Measurements from ENCODE around the gene PPFIA3.

The PPFIA3 gene

DNA sequence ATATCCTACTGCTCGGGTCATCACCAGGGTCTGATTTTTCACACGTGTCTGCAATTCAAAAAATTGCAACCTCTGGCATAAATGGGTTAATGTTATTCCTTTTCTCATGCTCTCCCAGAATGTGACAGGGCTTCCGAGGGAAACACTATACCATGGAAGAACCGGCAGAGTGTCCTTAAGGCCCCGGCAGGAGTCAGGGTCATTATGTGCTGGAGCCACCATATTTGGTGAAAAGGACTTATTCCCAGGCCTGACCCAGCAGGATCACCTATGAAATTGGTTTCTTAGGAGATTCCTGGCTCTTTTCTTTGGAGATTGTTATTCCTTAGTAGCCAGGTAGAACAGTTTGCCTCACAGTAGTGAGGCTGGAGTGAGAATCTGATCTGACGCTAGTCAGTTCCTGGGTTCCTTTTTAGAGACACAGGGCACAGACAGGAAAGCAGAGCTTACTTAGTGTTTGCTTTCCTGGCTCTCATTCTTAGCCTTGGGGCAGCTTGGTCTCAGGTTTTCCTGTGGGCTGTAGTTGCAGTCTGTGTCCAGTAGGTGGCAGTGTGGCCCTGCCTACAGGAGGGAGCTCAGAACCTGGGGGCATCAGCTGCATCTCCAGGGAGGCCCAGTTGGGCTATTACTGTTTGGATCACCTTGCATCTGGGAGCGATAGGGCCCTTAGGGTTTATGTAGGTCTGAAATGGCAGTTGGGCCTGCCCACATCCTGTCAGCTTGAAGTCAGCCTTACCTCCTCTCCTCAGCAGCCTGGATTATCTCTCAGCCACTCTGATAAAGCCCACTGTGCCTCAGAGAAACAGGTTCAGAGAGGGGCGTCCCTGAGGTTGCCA lies 21.7 kb upstream of the PPFIA3 start:
- 64% methylated on average over 8 of the region's 8 CpGs for WGBS
- H4K8ac ChIP-seq (ENCODE audit: low read length), result no peak overlapping the region
- H4K91ac ChIP-seq (ENCODE audit: low read length), result no peak overlapping the region
- H2AK5ac ChIP-seq (ENCODE audit: low read length, severe bottlenecking), result no peak overlapping the region
- no peak overlapping the region for H3K23ac ChIP-seq (ENCODE audit: low read length in 2 of 2)
- H3K27ac ChIP-seq (ENCODE audit: low read length, poor library complexity, severe bottlenecking), result peak overlapping the region; percentile 24
- H3K9me3 ChIP-seq (ENCODE audit: control insufficient read depth, low read length), result no peaks in the 10 kb centered on the region
- no peak overlapping the region for H3K4me2 ChIP-seq (ENCODE audit: low read length, poor library complexity, severe bottlenecking)
- H3K14ac ChIP-seq (ENCODE audit: low read length in 2 of 2), result no peak overlapping the region
- H2BK15ac ChIP-seq (ENCODE audit: low read depth, poor library complexity, severe bottlenecking), result no peak overlapping the region
- H2BK12ac ChIP-seq (ENCODE audit: low read length in 2 of 2), result no peak overlapping the region
- no peak overlapping the region for H3K4ac ChIP-seq (ENCODE audit: low read depth in 1 of 2, low read length in 2 of 2)
- peaks cover 40% of the 10 kb centered on the region for H3K79me1 ChIP-seq (replicated peaks; ENCODE audit: low read length, poor library complexity, severe bottlenecking)
- no peak overlapping the region for H3K4me3 ChIP-seq (ENCODE audit: insufficient read depth in 1 of 2, low read depth in 1 of 2, low read length in 2 of 2)
- no peak overlapping the region for H2BK120ac ChIP-seq (ENCODE audit: low read depth, low read length)
- peak; percentile 72 for DNase-seq
- no peaks in the 10 kb centered on the region for H3K4me1 ChIP-seq (ENCODE audit: control insufficient read depth, insufficient read depth, low read depth, low read length)
- H2AFZ ChIP-seq (ENCODE audit: low read depth, low read length), result no peak overlapping the region
- peaks cover 89 to 93% of the 10 kb centered on the region in 2 experiments for H3K36me3 ChIP-seq (ENCODE audit: control insufficient read depth in 1 of 2, insufficient read depth in 2 of 2, low read depth in 1 of 2, low read length in 2 of 2)
- no peak overlapping the region for H3K9ac ChIP-seq (ENCODE audit: low read length)
- H3K18ac ChIP-seq (ENCODE audit: low read depth in 1 of 2, low read length in 2 of 2), result no peak overlapping the region
- H3K27me3 ChIP-seq (ENCODE audit: control insufficient read depth in 1 of 2, insufficient read depth in 1 of 2, low read length in 2 of 2), result no peaks in the 10 kb centered on the region
- H2BK5ac ChIP-seq (ENCODE audit: low read depth, low read length, poor library complexity, severe bottlenecking), result no peak overlapping the region

DNA sequence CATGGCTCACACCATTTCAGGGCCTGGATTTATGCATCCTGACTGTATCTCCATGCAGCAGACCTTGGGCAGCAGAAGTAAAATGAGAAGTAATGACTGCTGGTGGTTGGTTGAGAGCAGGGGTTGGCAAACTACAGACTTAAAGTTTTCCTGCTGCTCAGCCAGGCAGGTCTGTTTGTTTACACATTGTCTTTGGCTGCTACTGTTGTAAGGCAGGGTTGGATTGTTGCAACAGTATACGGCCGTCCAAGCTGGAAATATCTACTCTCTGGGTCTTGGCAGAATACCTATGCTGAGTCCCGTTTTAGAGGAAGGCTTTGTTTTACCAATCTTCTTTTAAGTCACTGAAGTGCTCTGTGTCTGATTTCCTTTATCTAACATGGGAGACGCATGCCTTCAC lies 20.5 kb upstream of the PPFIA3 start:
- WGBS, result 90% methylated on average over 4 of the region's 4 CpGs
- H2BK12ac ChIP-seq (ENCODE audit: low read length in 2 of 2), result no peak overlapping the region
- peak; percentile 50 for DNase-seq

DNA sequence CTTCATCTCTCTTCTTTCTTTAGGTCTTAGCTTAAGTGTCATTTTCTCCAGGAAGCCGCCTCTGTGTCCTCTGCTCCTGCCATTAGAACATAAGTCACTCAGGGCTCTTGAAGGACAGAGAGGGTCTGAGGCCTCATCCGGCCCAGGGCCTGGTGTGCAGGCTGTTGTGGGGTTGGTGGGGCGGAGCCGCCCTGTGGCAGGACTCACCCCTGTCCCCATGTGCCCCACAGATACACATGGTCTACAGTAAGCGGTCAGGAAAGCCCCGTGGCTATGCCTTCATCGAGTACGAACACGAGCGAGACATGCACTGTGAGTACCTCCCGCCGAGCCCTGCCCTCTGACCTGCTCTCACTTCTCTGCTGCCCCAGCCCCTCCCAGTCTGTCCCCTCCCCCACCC lies 18.2 kb upstream of the PPFIA3 start:
- Histone ChIP-seq H3K9me3 (ENCODE audit: control insufficient read depth, low read length) (no peaks in the 10 kb centered on the region), H3K79me1 (replicated peaks; ENCODE audit: low read length, poor library complexity, severe bottlenecking) (peaks cover 54% of the 10 kb centered on the region), H3K4me3 (ENCODE audit: insufficient read depth in 1 of 2, low read depth in 1 of 2, low read length in 2 of 2) (no peak overlapping the region), H2BK15ac (ENCODE audit: low read depth, poor library complexity, severe bottlenecking) (no peak overlapping the region), H3K14ac (ENCODE audit: low read length in 2 of 2) (no peak overlapping the region), H3K27ac (ENCODE audit: low read length, poor library complexity, severe bottlenecking) (no peak overlapping the region), H3K4me2 (ENCODE audit: low read length, poor library complexity, severe bottlenecking) (no peak overlapping the region), H2BK5ac (ENCODE audit: low read depth, low read length, poor library complexity, severe bottlenecking) (no peak overlapping the region), H3K18ac (ENCODE audit: low read depth in 1 of 2, low read length in 2 of 2) (no peak overlapping the region), H3K36me3 (ENCODE audit: control insufficient read depth in 1 of 2, insufficient read depth in 2 of 2, low read depth in 1 of 2, low read length in 2 of 2) (peaks cover 88 to 96% of the 10 kb centered on the region in 2 experiments), H3K9ac (ENCODE audit: low read length) (no peak overlapping the region), H4K91ac (ENCODE audit: low read length) (no peak overlapping the region), H3K4me1 (ENCODE audit: control insufficient read depth, insufficient read depth, low read depth, low read length) (no peaks in the 10 kb centered on the region), H3K4ac (ENCODE audit: low read depth in 1 of 2, low read length in 2 of 2) (no peak overlapping the region), H2AFZ (ENCODE audit: low read depth, low read length) (no peak overlapping the region), H2BK120ac (ENCODE audit: low read depth, low read length) (no peak overlapping the region), H2AK5ac (ENCODE audit: low read length, severe bottlenecking) (no peak overlapping the region), H2BK12ac (ENCODE audit: low read length in 2 of 2) (no peak overlapping the region), H4K8ac (ENCODE audit: low read length) (no peak overlapping the region), H3K27me3 (ENCODE audit: control insufficient read depth in 1 of 2, insufficient read depth in 1 of 2, low read length in 2 of 2) (no peaks in the 10 kb centered on the region), H3K23ac (ENCODE audit: low read length in 2 of 2) (no peak overlapping the region)
- 93% methylated on average over 12 of the region's 12 CpGs for WGBS
- DNase-seq, result no peak

More for the DNA sequence above, 20.5 kb upstream of the PPFIA3 start:
- peaks cover 88 to 93% of the 10 kb centered on the region in 2 experiments for H3K36me3 ChIP-seq (ENCODE audit: control insufficient read depth in 1 of 2, insufficient read depth in 2 of 2, low read depth in 1 of 2, low read length in 2 of 2)
- no peaks in the 10 kb centered on the region for H3K27me3 ChIP-seq (ENCODE audit: control insufficient read depth in 1 of 2, insufficient read depth in 1 of 2, low read length in 2 of 2)
- no peak overlapping the region for H3K23ac ChIP-seq (ENCODE audit: low read length in 2 of 2)
- no peaks in the 10 kb centered on the region for H3K9me3 ChIP-seq (ENCODE audit: control insufficient read depth, low read length)
- no peak overlapping the region for H4K8ac ChIP-seq (ENCODE audit: low read length)
- no peak overlapping the region for H2BK120ac ChIP-seq (ENCODE audit: low read depth, low read length)
- no peaks in the 10 kb centered on the region for H3K4me1 ChIP-seq (ENCODE audit: control insufficient read depth, insufficient read depth, low read depth, low read length)
- H2BK15ac ChIP-seq (ENCODE audit: low read depth, poor library complexity, severe bottlenecking), result no peak overlapping the region
- H2BK5ac ChIP-seq (ENCODE audit: low read depth, low read length, poor library complexity, severe bottlenecking), result no peak overlapping the region
- no peak overlapping the region for H3K9ac ChIP-seq (ENCODE audit: low read length)
- no peak overlapping the region for H3K4me3 ChIP-seq (ENCODE audit: insufficient read depth in 1 of 2, low read depth in 1 of 2, low read length in 2 of 2)
- no peak overlapping the region for H2AFZ ChIP-seq (ENCODE audit: low read depth, low read length)
- H3K4ac ChIP-seq (ENCODE audit: low read depth in 1 of 2, low read length in 2 of 2), result no peak overlapping the region
- no peak overlapping the region for H3K27ac ChIP-seq (ENCODE audit: low read length, poor library complexity, severe bottlenecking)
- H3K79me1 ChIP-seq (replicated peaks; ENCODE audit: low read length, poor library complexity, severe bottlenecking), result peaks cover 47% of the 10 kb centered on the region
- no peak overlapping the region for H3K18ac ChIP-seq (ENCODE audit: low read depth in 1 of 2, low read length in 2 of 2)
- H4K91ac ChIP-seq (ENCODE audit: low read length), result no peak overlapping the region
- no peak overlapping the region for H2AK5ac ChIP-seq (ENCODE audit: low read length, severe bottlenecking)
- H3K14ac ChIP-seq (ENCODE audit: low read length in 2 of 2), result no peak overlapping the region
- H3K4me2 ChIP-seq (ENCODE audit: low read length, poor library complexity, severe bottlenecking), result no peak overlapping the region

GRCh38 chr19:49102303-49102702 lies 17.0 kb upstream of the PPFIA3 start:
- 98% methylated on average over 12 of the region's 12 CpGs for WGBS
- peaks cover 88 to 97% of the 10 kb centered on the region in 2 experiments for H3K36me3 ChIP-seq (ENCODE audit: control insufficient read depth in 1 of 2, insufficient read depth in 2 of 2, low read depth in 1 of 2, low read length in 2 of 2)
- H4K8ac ChIP-seq (ENCODE audit: low read length), result no peak overlapping the region
- no peaks in the 10 kb centered on the region for H3K9me3 ChIP-seq (ENCODE audit: control insufficient read depth, low read length)
- H3K14ac ChIP-seq (ENCODE audit: low read length in 2 of 2), result no peak overlapping the region
- H2BK12ac ChIP-seq (ENCODE audit: low read length in 2 of 2), result no peak overlapping the region
- no peak overlapping the region for H3K27ac ChIP-seq (ENCODE audit: low read length, poor library complexity, severe bottlenecking)
- H3K79me1 ChIP-seq (replicated peaks; ENCODE audit: low read length, poor library complexity, severe bottlenecking), result peaks cover 63% of the 10 kb centered on the region
- H2BK5ac ChIP-seq (ENCODE audit: low read depth, low read length, poor library complexity, severe bottlenecking), result no peak overlapping the region
- no peak overlapping the region for H2AK5ac ChIP-seq (ENCODE audit: low read length, severe bottlenecking)
- no peak overlapping the region for H3K23ac ChIP-seq (ENCODE audit: low read length in 2 of 2)
- no peak overlapping the region for H3K4me2 ChIP-seq (ENCODE audit: low read length, poor library complexity, severe bottlenecking)
- no peak overlapping the region for H4K91ac ChIP-seq (ENCODE audit: low read length)
- H2BK120ac ChIP-seq (ENCODE audit: low read depth, low read length), result no peak overlapping the region
- H3K4me3 ChIP-seq (ENCODE audit: insufficient read depth in 1 of 2, low read depth in 1 of 2, low read length in 2 of 2), result no peak overlapping the region
- no peak overlapping the region for H3K9ac ChIP-seq (ENCODE audit: low read length)
- H3K27me3 ChIP-seq (ENCODE audit: control insufficient read depth in 1 of 2, insufficient read depth in 1 of 2, low read length in 2 of 2), result no peaks in the 10 kb centered on the region
- DNase-seq, result no peak
- H3K4me1 ChIP-seq (ENCODE audit: control insufficient read depth, insufficient read depth, low read depth, low read length), result peaks cover 2% of the 10 kb centered on the region
- H3K18ac ChIP-seq (ENCODE audit: low read depth in 1 of 2, low read length in 2 of 2), result no peak overlapping the region
- no peak overlapping the region for H3K4ac ChIP-seq (ENCODE audit: low read depth in 1 of 2, low read length in 2 of 2)
- no peak overlapping the region for H2AFZ ChIP-seq (ENCODE audit: low read depth, low read length)
- no peak overlapping the region for H2BK15ac ChIP-seq (ENCODE audit: low read depth, poor library complexity, severe bottlenecking)
